GM12878 (cell line): Measurements from ENCODE around the gene BLOC1S3. TPM values are rescaled to one million over a fixed set of nuclear protein-coding genes. Genes with fewer than 3 reads are reported as not detected.

Experiments used
- ATAC-seq: fragments of 200-7000 bp; cut with Tn5 transposase; 3 replicates; pipeline ENCODE4 v1.9.1; 2020; ENCODE audit warnings: mild to moderate bottlenecking, moderate library complexity
- BruUV-seq: library from RNA; stranded (reverse); fragments of 400-500 nt; replicated peaks from 2 replicates; lab custom pipeline; 2021; lab: Mats Ljungman, UMichigan
- CTCF ChIA-PET: fragments of 300-600 bp; sonication (Branson Sonifier 250); formaldehyde crosslinking; extraction: SDS; loops from one replicate; lab custom pipeline; 2021; ENCODE audit warnings: inconsistent platforms; lab: Yijun Ruan, JAX
- POLR2A ChIA-PET: fragments of 350-600 bp; formaldehyde crosslinking; extraction: SDS; loops from one replicate; lab custom pipeline; 2021; ENCODE audit warnings: inconsistent platforms; lab: Charles Lee
- RAD21 ChIA-PET: fragments of 300-600 bp; sonication (Branson Sonifier 250); formaldehyde crosslinking; loops from one replicate; lab custom pipeline; 2023; ENCODE audit warnings: antibody characterized with exemption; ENCODE audit not compliant: unreplicated experiment; lab: Charles Lee
- SMC1A ChIA-PET: fragments of 300-600 bp; sonication (Branson Sonifier 250); formaldehyde crosslinking; loops from one replicate; lab custom pipeline; 2023; ENCODE audit not compliant: unreplicated experiment, uncharacterized antibody; lab: Charles Lee
- DNase-seq: peaks from one replicate; pipeline ENCODE4 v3.0.0-alpha.2; 2011; ENCODE audit warnings: low read depth, low spot score
- FAIRE-seq: peaks from 3 replicates; lab custom pipeline; 2011; peaks lifted over from hg19 to GRCh38; lab: Jason Lieb, UNC
- H2AFZ ChIP-seq: 2 replicates; pipeline ENCODE4 v1.6.0; 2011; ENCODE audit warnings: low read depth, low read length, control low read depth; ENCODE audit not compliant: control insufficient read depth
- H3K27ac ChIP-seq: 2 replicates; pipeline ENCODE4 v1.5.1; 2011; ENCODE audit warnings: control low read depth; ENCODE audit not compliant: control insufficient read depth, insufficient read depth
- H3K27me3 ChIP-seq, 2 experiments: replicated peaks in 1 of 2; 2 replicates each; pipeline versions ENCODE4 v1.6.0 to v1.6.1; 2011; ENCODE audit warnings: low read length in 1 of 2; ENCODE audit not compliant: control insufficient read depth in 2 of 2, insufficient read depth in 2 of 2
- H3K36me3 ChIP-seq, 2 experiments: 2 replicates each; pipeline ENCODE4 v1.5.1; 2011; ENCODE audit warnings: low read length in 1 of 2; ENCODE audit not compliant: control insufficient read depth in 2 of 2, insufficient read depth in 2 of 2
- H3K4me1 ChIP-seq: 2 replicates; pipeline ENCODE4 v1.6.1; 2011; ENCODE audit warnings: mild to moderate bottlenecking, low read length, moderate library complexity, mixed read lengths; ENCODE audit not compliant: control insufficient read depth, insufficient read depth
- H3K4me2 ChIP-seq: 2 replicates; pipeline ENCODE4 v1.6.0; 2011; ENCODE audit warnings: control low read depth; ENCODE audit not compliant: control insufficient read depth, insufficient read depth
- H3K4me3 ChIP-seq: fragments of 200-600 bp; sonication (generic); 2 replicates; pipeline ENCODE4 v1.5.1; 2016
- H3K79me2 ChIP-seq: 2 replicates; pipeline ENCODE4 v1.6.0; 2011; ENCODE audit warnings: low read length; ENCODE audit not compliant: control insufficient read depth, insufficient read depth
- H3K9ac ChIP-seq: 2 replicates; pipeline ENCODE4 v1.8.0; 2011; ENCODE audit warnings: low read length, control low read depth, mixed read lengths; ENCODE audit not compliant: control insufficient read depth, insufficient read depth
- H3K9me3 ChIP-seq: replicated peaks from 3 replicates; pipeline ENCODE4 v1.5.1; 2011; ENCODE audit warnings: mild to moderate bottlenecking, low read length; ENCODE audit not compliant: control insufficient read depth, insufficient read depth
- H4K20me1 ChIP-seq: 2 replicates; pipeline ENCODE4 v1.6.0; 2011; ENCODE audit not compliant: control insufficient read depth, insufficient read depth
- CHD1 ChIP-seq: IDR thresholded peaks from 2 replicates; pipeline ENCODE4 v1.6.1; 2012; ENCODE audit warnings: low read depth, low read length, improper control_type of control experiment
- NFIC ChIP-seq: IDR thresholded peaks from 2 replicates; pipeline ENCODE4 v1.6.1; 2012; ENCODE audit warnings: low read depth, mild to moderate bottlenecking, inconsistent platforms, low read length, moderate library complexity
- NFXL1 ChIP-seq: fragments of 450-650 bp; IDR thresholded peaks from 2 replicates; pipeline ENCODE4 v1.6.1; 2017; ENCODE audit warnings: antibody characterized with exemption, mild to moderate bottlenecking, borderline replicate concordance
- NKRF ChIP-seq: fragments of 450-650 bp; conservative IDR thresholded peaks from 2 replicates; pipeline ENCODE4 v1.6.1; 2017; ENCODE audit warnings: mild to moderate bottlenecking, moderate library complexity
- SMARCA5 ChIP-seq: fragments of 450-650 bp; IDR thresholded peaks from 2 replicates; pipeline ENCODE4 v1.6.1; 2017; ENCODE audit warnings: mild to moderate bottlenecking
- WRNIP1 ChIP-seq: IDR thresholded peaks from 2 replicates; pipeline ENCODE4 v1.6.1; 2011; ENCODE audit warnings: low read depth, low read length, improper control_type of control experiment, borderline replicate concordance
- ZBTB40 ChIP-seq: fragments of 450-650 bp; IDR thresholded peaks from 2 replicates; pipeline ENCODE4 v1.6.1; 2016; ENCODE audit warnings: mild to moderate bottlenecking, moderate library complexity, borderline replicate concordance
- WGBS: methylation state at CpG from one replicate; pipeline ENCODE4 v1.1.6; 2016; ENCODE audit warnings: low lambda C conversion rate; ENCODE audit not compliant: insufficient replicate concordance, insufficient coverage; ENCODE audit errors: missing lambda C conversion rate; 5-methylcytosine and 5-hydroxymethylcytosine counted together
- in situ Hi-C: fragments of 300-500 bp; cut with MboI; formaldehyde crosslinking; loops from 9 replicates; pipeline ENCODE4 v1.14.3; 2018; ENCODE audit warnings: mixed read lengths
- intact Hi-C: fragments of 100-400 bp; cut with micrococcal nuclease; formaldehyde crosslinking; loops from one replicate; pipeline ENCODE4 v1.14.2; 2022; ENCODE audit not compliant: unreplicated experiment
- polyA plus RNA-seq, 11 experiments: library from polyadenylated mRNA; depleted of rRNA in 4 of 11; unstranded in 6 of 11; stranded (reverse) in 5 of 11; fragments of >200 nt; fragmentation: Nextera tagmentation in 4 of 11; fragmentation: Illumina TruSeq in 1 of 11; extraction: Ambion mirVana in 4 of 11; extraction: Trizol in 1 of 11; gene quantifications; 1 replicate in 1 of 11; 2 replicates in 10 of 11; pipeline versions ENCODE4 v1.2.1 to v1.2.3, GENCODE V29; 2011 to 2016; ENCODE audit warnings: inconsistent platforms in 2 of 11, missing spikeins in 2 of 11, low read depth in 1 of 11
- total RNA-seq, 4 experiments: library from RNA; depleted of rRNA in 3 of 4; stranded (reverse); fragments of >200 nt in 3 of 4; fragmentation: Illumina TruSeq in 1 of 4; extraction: Trizol in 1 of 4; gene quantifications; 2 replicates each; pipeline versions ENCODE4 v1.2.1 to v1.2.3, GENCODE V29; 2013 to 2021
- TF ChIP-seq, protein P1 (sequence below): fragments of 450-650 bp; IDR thresholded peaks from 2 replicates; pipeline ENCODE4 v1.6.1; 2014; ENCODE audit warnings: mild to moderate bottlenecking

BLOC1S3 gene
- total and polyA plus RNA-seq, 10 of the 15 experiments (the other 5 are each of a cell fraction or from before 2014, with no cell fraction given) = 3.6 to 18.3 (median 10.4) TPM

DNA sequence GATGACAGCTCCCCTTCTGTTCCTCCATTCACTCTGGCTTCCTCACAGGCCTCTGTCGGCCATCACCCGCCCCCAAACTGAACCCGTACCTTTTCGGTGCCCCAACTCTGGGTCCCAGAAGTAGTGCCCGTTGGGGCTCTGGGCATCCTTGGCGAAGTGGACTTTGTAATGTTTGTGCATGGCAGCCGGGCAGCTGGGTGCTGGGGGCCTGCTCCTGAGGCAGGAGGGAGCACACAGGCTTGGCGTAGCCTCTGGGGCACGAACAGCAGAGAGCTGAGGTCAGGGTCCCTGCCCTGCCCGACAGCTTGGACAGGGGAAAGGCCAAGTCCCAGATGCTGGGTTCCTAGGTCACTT, 18.6 kb upstream of the BLOC1S3 start (continued):
- TF ChIP-seq ZBTB40 (no peak), NFIC (no peak), NFXL1 (no peak)
- TF ChIP-seq, protein P1, sequence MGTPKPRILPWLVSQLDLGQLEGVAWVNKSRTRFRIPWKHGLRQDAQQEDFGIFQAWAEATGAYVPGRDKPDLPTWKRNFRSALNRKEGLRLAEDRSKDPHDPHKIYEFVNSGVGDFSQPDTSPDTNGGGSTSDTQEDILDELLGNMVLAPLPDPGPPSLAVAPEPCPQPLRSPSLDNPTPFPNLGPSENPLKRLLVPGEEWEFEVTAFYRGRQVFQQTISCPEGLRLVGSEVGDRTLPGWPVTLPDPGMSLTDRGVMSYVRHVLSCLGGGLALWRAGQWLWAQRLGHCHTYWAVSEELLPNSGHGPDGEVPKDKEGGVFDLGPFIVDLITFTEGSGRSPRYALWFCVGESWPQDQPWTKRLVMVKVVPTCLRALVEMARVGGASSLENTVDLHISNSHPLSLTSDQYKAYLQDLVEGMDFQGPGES = no peak

DNA sequence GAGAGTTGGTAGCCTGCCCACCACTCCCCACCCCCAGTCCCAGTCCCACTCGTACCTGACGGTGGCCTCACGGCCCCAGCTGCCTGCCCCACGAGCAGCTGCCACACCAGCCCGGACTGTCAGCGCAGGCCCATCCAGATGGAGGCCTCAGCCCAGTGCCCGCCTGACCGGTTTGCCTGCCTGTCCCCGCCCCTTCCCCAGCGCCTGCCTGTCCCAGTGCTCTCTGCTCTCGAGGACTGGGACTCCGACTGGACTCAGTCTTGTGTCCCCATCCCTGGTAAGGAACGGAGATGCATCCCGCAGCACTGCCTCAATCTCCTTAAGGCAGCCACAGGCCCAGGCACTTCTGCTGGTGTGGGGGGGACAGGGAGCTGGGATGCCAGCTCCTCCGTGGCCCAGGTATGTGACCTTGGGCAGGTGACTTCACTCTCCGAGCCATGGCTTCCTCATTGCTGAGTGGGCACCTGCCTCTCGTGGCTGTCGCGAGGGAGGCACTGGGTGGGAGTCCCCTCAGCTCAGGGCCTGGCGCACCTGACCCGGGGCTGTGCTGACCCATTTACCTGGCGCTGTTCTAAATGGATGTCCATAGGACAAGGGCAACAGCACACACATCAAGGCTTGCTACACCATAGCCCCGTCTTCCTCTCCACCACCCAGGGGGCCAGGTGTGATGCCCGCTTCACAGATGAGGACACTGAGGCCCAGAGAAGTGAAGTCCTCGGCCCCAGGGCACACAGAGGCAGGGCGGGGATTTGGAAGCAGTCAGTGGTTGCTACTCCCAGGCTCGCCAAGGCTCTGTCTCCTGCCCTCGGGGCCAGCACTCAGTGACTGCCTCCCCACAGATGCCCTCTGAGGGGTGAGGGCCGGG, 17.5 kb upstream of the BLOC1S3 start, which contains the start of gene NKPD1:
NKPD1 (minus strand) TSS at position 113 of the 868 bp plus-strand sequence. CDS start 832 bp downstream, outside the sequence.
- ChIA-PET POLR2A (no interaction called here), CTCF (no interaction called here), SMC1A (interaction anchor here (0.6 kb wide), 1 partner anchor 102 kb away, joined by 3 read pairs; no protein-coding TSS in a partner anchor), RAD21 (no interaction called here)
- Histone ChIP-seq H3K27ac (no peak within 1 kb of the TSS), H3K27me3 (no peaks in the 10 kb centered on the region; a peak in 1 of 4 replicates), H2AFZ (no peak within 1 kb of the TSS), H3K79me2 (no peaks in the 10 kb centered on the region), H3K4me1 (peaks cover 18% of the 10 kb centered on the region), H3K9me3 (no peaks in the 10 kb centered on the region), H4K20me1 (no peaks in the 10 kb centered on the region), H3K9ac (no peak within 1 kb of the TSS), H3K36me3 (no peaks in the 10 kb centered on the region), H3K4me3 (no peak within 1 kb of the TSS), H3K4me2 (no peak within 1 kb of the TSS)
- no peak for FAIRE-seq
- in situ Hi-C loops (no loop called here), intact Hi-C loops (no loop called here)
- DNase-seq = no peak
- no TSS peak for BruUV-seq
- 51% methylated on average over 28 of the region's 29 CpGs for WGBS
- no peak for ATAC-seq
- TF ChIP-seq NKRF (no peak), SMARCA5 (no peak), ZBTB40 (no peak), CHD1 (no peak), WRNIP1 (no peak)
